GM23248 (cell line): Measurements from ENCODE around the gene ULK4. TPM values are rescaled to one million over a fixed set of nuclear protein-coding genes. Genes with fewer than 3 reads are reported as not detected.
"Not testable (repeated sequence)": the region's sequence is repeated elsewhere in the genome, so short reads cannot be mapped to it uniquely, and the experiment has no call there.

ENCODE experiments used
- DNase-seq: peaks from one replicate; pipeline ENCODE4 v3.0.0-alpha.2; 2015
- H2AFZ ChIP-seq: fragments of 200-600 bp; sonication (generic); 2 replicates; pipeline ENCODE4 v1.6.1; 2016; ENCODE audit warnings: antibody characterized with exemption
- H3F3A ChIP-seq: fragments of 200-600 bp; sonication (generic); 2 replicates; pipeline ENCODE4 v1.6.1; 2016; ENCODE audit warnings: mild to moderate bottlenecking, antibody characterized with exemption, mixed run types; ENCODE audit not compliant: insufficient read depth
- H3K27ac ChIP-seq: fragments of 200-600 bp; sonication (generic); 2 replicates; pipeline ENCODE4 v1.5.1; 2016; ENCODE audit warnings: mild to moderate bottlenecking
- H3K27me3 ChIP-seq: fragments of 200-600 bp; sonication (generic); replicated peaks from 2 replicates; pipeline ENCODE4 v1.6.1; 2016; ENCODE audit warnings: mild to moderate bottlenecking; ENCODE audit not compliant: insufficient read depth
- H3K36me3 ChIP-seq: fragments of 200-600 bp; sonication (generic); 2 replicates; pipeline ENCODE4 v1.6.1; 2016; ENCODE audit warnings: low read depth, mild to moderate bottlenecking
- H3K4me1 ChIP-seq: fragments of 200-600 bp; sonication (generic); 2 replicates; pipeline ENCODE4 v1.6.1; 2016; ENCODE audit warnings: mild to moderate bottlenecking; ENCODE audit not compliant: insufficient read depth
- H3K4me2 ChIP-seq: fragments of 200-600 bp; sonication (generic); one replicate; pipeline ENCODE4 v1.6.1; 2016; ENCODE audit warnings: mild to moderate bottlenecking; ENCODE audit not compliant: unreplicated experiment
- H3K4me3 ChIP-seq: fragments of 200-600 bp; sonication (generic); 2 replicates; pipeline ENCODE4 v1.5.1; 2016; ENCODE audit warnings: mild to moderate bottlenecking
- H3K79me2 ChIP-seq: fragments of 200-600 bp; sonication (generic); 2 replicates; pipeline ENCODE4 v1.6.1; 2016; ENCODE audit warnings: mild to moderate bottlenecking; ENCODE audit not compliant: insufficient read depth
- H3K9ac ChIP-seq: fragments of 200-600 bp; sonication (generic); 2 replicates; pipeline ENCODE4 v1.6.1; 2016; ENCODE audit warnings: mild to moderate bottlenecking
- H3K9me2 ChIP-seq: fragments of 200-600 bp; sonication (generic); 2 replicates; pipeline ENCODE4 v1.6.1; 2016; ENCODE audit warnings: mixed run types, mild to moderate bottlenecking, moderate library complexity; ENCODE audit not compliant: insufficient read depth
- H3K9me3 ChIP-seq: fragments of 200-600 bp; sonication (generic); one replicate; pipeline ENCODE4 v1.6.1; 2017; ENCODE audit warnings: low read depth
- H4K20me1 ChIP-seq: fragments of 200-600 bp; sonication (generic); 2 replicates; pipeline ENCODE4 v1.6.0; 2016; ENCODE audit not compliant: insufficient read depth
- EZH2 ChIP-seq: fragments of 200-600 bp; sonication (generic); IDR thresholded peaks from 2 replicates; pipeline ENCODE4 v1.6.1; 2018; ENCODE audit warnings: antibody characterized with exemption, mild to moderate bottlenecking; ENCODE audit not compliant: insufficient read depth, poor library complexity, severe bottlenecking
- EZH2phosphoT487 ChIP-seq: fragments of 200-600 bp; sonication (generic); IDR thresholded peaks from 2 replicates; pipeline ENCODE4 v1.6.1; 2018; ENCODE audit warnings: antibody characterized with exemption, moderate library complexity, mild to moderate bottlenecking, low read depth; ENCODE audit not compliant: insufficient read depth
- WGBS, 2 experiments: methylation state at CpG; one replicate each; pipeline ENCODE4 v1.1.6; 2015 to 2017; ENCODE audit warnings: low lambda C conversion rate in 2 of 2, low coverage in 1 of 2; ENCODE audit errors: missing lambda C conversion rate in 2 of 2; 5-methylcytosine and 5-hydroxymethylcytosine counted together
- in situ Hi-C: fragments of 300-500 bp; cut with MboI; formaldehyde crosslinking; loops from 2 replicates; pipeline ENCODE4 v1.15.0; 2020
- polyA plus RNA-seq: library from polyadenylated mRNA; unstranded; fragments of >200 nt; fragmentation: Nextera tagmentation; extraction: Ambion mirVana; gene quantifications from 2 replicates; pipeline ENCODE4 v1.2.1, GENCODE V29; 2016
- total RNA-seq: library from RNA; depleted of rRNA; stranded (reverse); fragments of >200 nt; shearing (Covaris generic); gene quantifications from 2 replicates; pipeline ENCODE4 v1.2.3, GENCODE V29; 2014

Gene ULK4
- total and polyA plus RNA-seq, 2 experiments from 2014 or later: 3.5 to 20.3 TPM

DNA sequence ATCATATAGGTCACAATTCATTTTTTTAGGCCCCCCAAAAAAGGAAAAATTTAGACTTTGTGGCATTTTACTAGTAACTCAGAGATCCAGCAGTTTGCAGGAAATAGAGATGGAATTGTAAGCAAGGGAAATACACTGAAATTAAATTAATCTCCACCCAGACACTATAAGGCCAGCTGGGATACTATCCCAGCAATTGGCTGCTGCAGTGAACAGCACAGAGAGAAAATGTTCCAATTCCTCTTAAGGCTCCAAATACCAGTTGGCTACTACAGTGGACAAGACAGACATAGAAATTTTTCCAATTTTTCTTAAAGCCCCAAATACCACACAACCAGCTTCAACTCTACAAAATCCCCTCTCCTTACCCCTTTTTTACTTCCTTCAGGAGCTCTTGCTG, 78.9 kb downstream of the ULK4 start:
- Histone ChIP-seq H3K9me3 (no peaks in the 10 kb centered on the region), H3K36me3 (no peaks in the 10 kb centered on the region), H2AFZ (no peak overlapping the region), H3K27me3 (no peaks in the 10 kb centered on the region), H4K20me1 (no peaks in the 10 kb centered on the region), H3K9ac (no peak overlapping the region), H3F3A (no peaks in the 10 kb centered on the region), H3K4me2 (no peak overlapping the region), H3K4me1 (no peaks in the 10 kb centered on the region), H3K27ac (no peak overlapping the region), H3K9me2 (no peaks in the 10 kb centered on the region), H3K4me3 (no peak overlapping the region), H3K79me2 (no peaks in the 10 kb centered on the region)
- in situ Hi-C loops: loop anchor here (25.0 kb wide), 2 partner anchors 554 to 1546 kb away; no protein-coding TSS in a partner anchor
- DNase-seq: no peak
- TF ChIP-seq EZH2 (no peak), EZH2phosphoT487 (no peak)

DNA sequence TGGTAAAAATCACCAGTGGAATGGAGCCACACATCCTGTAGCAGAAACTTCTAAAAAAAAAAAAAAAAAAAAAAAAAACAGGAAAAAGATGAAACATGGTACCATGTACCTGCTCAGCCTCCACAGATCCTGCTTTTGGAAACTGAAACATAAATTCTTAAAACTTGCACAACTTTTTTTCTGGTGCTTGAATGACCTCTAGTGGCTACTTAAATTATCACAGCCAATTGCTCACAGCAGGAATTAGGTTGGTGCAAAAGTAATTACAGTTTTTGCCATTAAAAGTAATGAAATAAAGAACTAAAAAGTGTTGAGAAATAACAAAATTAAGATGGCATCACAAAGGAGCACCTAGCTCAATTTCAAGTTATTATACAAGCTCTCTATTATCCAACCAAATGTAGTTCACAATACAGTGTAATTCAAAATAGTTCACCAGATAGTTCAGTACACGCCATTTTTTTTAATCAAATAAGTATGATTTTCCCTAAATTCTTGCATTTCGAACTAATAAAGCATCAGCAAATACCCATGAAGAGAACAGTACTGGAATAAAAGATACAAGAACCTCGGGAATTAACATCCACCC, 80.6 kb downstream of the ULK4 start:
- Histone ChIP-seq H3K9ac (no peak overlapping the region), H3K79me2 (no peaks in the 10 kb centered on the region), H3F3A (no peaks in the 10 kb centered on the region), H3K36me3 (no peaks in the 10 kb centered on the region), H3K9me2 (no peaks in the 10 kb centered on the region), H3K27ac (no peak overlapping the region), H3K4me3 (no peak overlapping the region), H3K27me3 (no peaks in the 10 kb centered on the region), H3K4me2 (no peak overlapping the region), H3K9me3 (no peaks in the 10 kb centered on the region), H4K20me1 (no peaks in the 10 kb centered on the region), H2AFZ (no peak overlapping the region), H3K4me1 (no peaks in the 10 kb centered on the region)
- peak; percentile 63 for DNase-seq
- in situ Hi-C loops: loop anchor here (25.0 kb wide), 2 partner anchors 556 to 1544 kb away; no protein-coding TSS in a partner anchor
- WGBS, 2 experiments: 49 to 52% methylated on average over 3 of the region's 3 CpGs
- TF ChIP-seq EZH2: no peak
- TF ChIP-seq EZH2phosphoT487: no peak

DNA sequence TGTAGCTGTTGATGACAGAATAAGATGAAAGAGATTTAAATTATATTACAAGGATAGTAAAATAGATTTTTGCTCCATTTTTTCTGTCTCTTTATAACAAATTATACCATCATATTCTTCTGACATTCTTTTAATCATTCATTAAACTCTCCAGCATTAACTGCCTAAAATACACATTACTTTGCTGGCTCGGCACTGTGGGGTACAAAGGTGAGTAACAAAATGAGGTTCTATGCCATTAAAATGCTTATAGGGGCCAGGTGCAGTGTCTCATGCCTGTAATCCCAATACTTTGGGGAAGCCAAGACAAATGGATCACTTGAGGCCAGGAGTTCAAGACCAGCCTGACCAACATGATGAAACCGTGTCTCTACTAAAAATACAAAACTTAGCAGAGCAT, 81.5 kb downstream of the ULK4 start:
- H3K27ac ChIP-seq: no peak overlapping the region
- no peak overlapping the region for H3K4me3 ChIP-seq
- no peak overlapping the region for H3K9ac ChIP-seq
- H3K36me3 ChIP-seq: no peaks in the 10 kb centered on the region
- no peaks in the 10 kb centered on the region for H3K79me2 ChIP-seq
- no peaks in the 10 kb centered on the region for H3K9me3 ChIP-seq
- H3K4me1 ChIP-seq: no peaks in the 10 kb centered on the region
- no peaks in the 10 kb centered on the region for H3K9me2 ChIP-seq
- H3K27me3 ChIP-seq: no peaks in the 10 kb centered on the region
- no peaks in the 10 kb centered on the region for H3F3A ChIP-seq
- no peak overlapping the region for H3K4me2 ChIP-seq
- WGBS, 2 experiments: 48 to 61% methylated on average over 2 of the region's 2 CpGs
- no peaks in the 10 kb centered on the region for H4K20me1 ChIP-seq
- H2AFZ ChIP-seq: no peak overlapping the region
- TF ChIP-seq EZH2: no peak
- TF ChIP-seq EZH2phosphoT487: no peak
- in situ Hi-C loops: loop anchor here (25.0 kb wide), 2 partner anchors 557 to 1543 kb away; no protein-coding TSS in a partner anchor
- no peak for DNase-seq

DNA sequence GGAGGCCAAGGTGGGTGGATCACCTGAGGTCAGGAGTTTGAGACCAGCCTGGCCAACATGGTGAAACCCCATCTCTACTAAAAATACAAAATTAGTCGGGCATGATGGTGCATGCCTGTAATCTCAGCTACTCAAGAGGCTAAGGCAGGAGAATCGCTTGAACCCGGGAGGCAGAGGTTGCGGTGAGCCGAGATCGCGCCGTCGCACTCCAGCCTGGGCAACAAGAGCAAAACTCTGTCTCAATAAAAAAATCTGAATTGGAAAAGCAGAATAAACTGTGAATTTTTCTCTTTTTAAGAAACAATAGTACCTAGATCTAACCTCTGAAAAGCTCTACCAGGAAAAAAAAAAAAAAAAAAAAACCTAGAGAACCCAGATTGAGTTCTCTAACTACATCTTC, 84.2 kb downstream of the ULK4 start:
- H3K9me3 ChIP-seq, H3K9ac ChIP-seq, H3K4me2 ChIP-seq, H3K79me2 ChIP-seq, H3K27ac ChIP-seq, H2AFZ ChIP-seq, H4K20me1 ChIP-seq, H3F3A ChIP-seq, H3K9me2 ChIP-seq, DNase-seq, H3K4me1 ChIP-seq, H3K4me3 ChIP-seq, H3K36me3 ChIP-seq, H3K27me3 ChIP-seq: not testable (repeated sequence)
- in situ Hi-C loops: loop anchor here (10.0 to 25.0 kb wide), 3 partner anchors 560 to 1540 kb away; no protein-coding TSS in a partner anchor
- 90 to 96% methylated on average over 9 of the region's 9 CpGs for WGBS, 2 experiments

DNA sequence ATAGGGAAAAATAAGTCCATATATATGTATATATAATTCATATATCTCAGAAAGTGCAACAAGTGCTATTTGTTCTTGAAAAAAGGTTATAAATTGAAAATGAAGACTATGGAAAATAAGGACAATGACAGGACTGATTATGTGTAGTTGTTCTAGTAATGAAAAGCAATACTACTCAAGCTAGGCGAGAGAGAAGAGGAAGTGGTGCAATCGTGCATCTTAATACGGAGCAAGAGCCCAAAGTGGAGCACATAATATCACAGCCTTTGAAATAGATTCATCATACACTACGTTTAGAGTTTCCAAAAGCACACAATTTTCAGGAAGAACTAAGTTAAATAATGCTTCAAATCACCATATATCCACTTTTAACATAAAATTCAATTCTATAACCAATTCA, 87.9 kb downstream of the ULK4 start:
- in situ Hi-C loops: loop anchor here (10.0 kb wide), 1 partner anchor 1289 kb away; no protein-coding TSS in a partner anchor
- WGBS, 2 experiments: 91% methylated on average over 4 of the region's 4 CpGs

More for the DNA sequence above, 87.9 kb downstream of the ULK4 start:
- H3K9me2 ChIP-seq: no peaks in the 10 kb centered on the region
- H3K27me3 ChIP-seq: no peaks in the 10 kb centered on the region
- no peak for TF ChIP-seq EZH2
- no peak for TF ChIP-seq EZH2phosphoT487
- H2AFZ ChIP-seq: no peak overlapping the region
- H3K9me3 ChIP-seq: no peaks in the 10 kb centered on the region
- H3K79me2 ChIP-seq: no peaks in the 10 kb centered on the region
- no peak overlapping the region for H3K4me2 ChIP-seq
- H3F3A ChIP-seq: no peaks in the 10 kb centered on the region
- no peak overlapping the region for H3K27ac ChIP-seq
- no peaks in the 10 kb centered on the region for H4K20me1 ChIP-seq
- H3K4me1 ChIP-seq: no peaks in the 10 kb centered on the region
- H3K9ac ChIP-seq: no peak overlapping the region
- H3K36me3 ChIP-seq: no peaks in the 10 kb centered on the region
- DNase-seq: no peak
- no peak overlapping the region for H3K4me3 ChIP-seq
